Measurements from ENCODE around the gene IL21R.

The IL21R gene

GRCh38 chr16:27482397-27483087 is 80.6 kb downstream of the IL21R start:
- no peak for TF ChIP-seq CTCF (IDR thresholded peaks at IDR 0.05; ENCODE audit: low read depth, low read length, missing control alignments)
- no peak overlapping the region for H3K27ac ChIP-seq
- H3K27me3 ChIP-seq (replicated peaks) = no peaks in the 10 kb centered on the region
- in situ Hi-C loops (cut with HindIII; ENCODE audit: low pct_ligation_motif_present, low sequenced_read_pairs) = no loop called here
- H3K4me3 ChIP-seq (ENCODE audit: low read depth, low read length) = no peak overlapping the region
- H3K36me3 ChIP-seq (replicated peaks) = peaks cover 87% of the 10 kb centered on the region
- DNase-seq = no peak

- Histone ChIP-seq H3K36me3 (replicated peaks) (peaks cover 87% of the 10 kb centered on the region), H3K27ac (no peak overlapping the region), H3K27me3 (replicated peaks) (no peaks in the 10 kb centered on the region), H3K4me3 (ENCODE audit: low read depth, low read length) (no peak overlapping the region)
- no peak for DNase-seq
- no peak for TF ChIP-seq CTCF (IDR thresholded peaks at IDR 0.05; ENCODE audit: low read depth, low read length, missing control alignments)
- in situ Hi-C loops (cut with HindIII; ENCODE audit: low pct_ligation_motif_present, low sequenced_read_pairs) = no loop called here
Measured at GRCh38 chr16:27483088-27483437, 81.1 kb downstream of the IL21R start.

GRCh38 chr16:27483624-27484023 is 81.7 kb downstream of the IL21R start:
- no peak for DNase-seq
- Histone ChIP-seq H3K27ac (no peak overlapping the region), H3K27me3 (replicated peaks) (no peaks in the 10 kb centered on the region), H3K36me3 (replicated peaks) (peaks cover 87% of the 10 kb centered on the region), H3K4me3 (ENCODE audit: low read depth, low read length) (no peak overlapping the region)
- TF ChIP-seq CTCF (IDR thresholded peaks at IDR 0.05; ENCODE audit: low read depth, low read length, missing control alignments) = no peak
- in situ Hi-C loops (cut with HindIII; ENCODE audit: low pct_ligation_motif_present, low sequenced_read_pairs) = no loop called here

- H3K4me3 ChIP-seq (ENCODE audit: low read depth, low read length) = no peak overlapping the region
- in situ Hi-C loops (cut with HindIII; ENCODE audit: low pct_ligation_motif_present, low sequenced_read_pairs) = no loop called here
Measured at GRCh38 chr16:27485126-27485525, 83.2 kb downstream of the IL21R start.

GRCh38 chr16:27485811-27486210 is 83.8 kb downstream of the IL21R start:
- in situ Hi-C loops (cut with HindIII; ENCODE audit: low pct_ligation_motif_present, low sequenced_read_pairs) = no loop called here
- no peak overlapping the region for H3K27ac ChIP-seq
- TF ChIP-seq CTCF (IDR thresholded peaks at IDR 0.05; ENCODE audit: low read depth, low read length, missing control alignments) = no peak
- H3K4me3 ChIP-seq (ENCODE audit: low read depth, low read length) = no peak overlapping the region
- H3K27me3 ChIP-seq (replicated peaks) = no peaks in the 10 kb centered on the region
- DNase-seq = no peak
- peaks cover 95% of the 10 kb centered on the region for H3K36me3 ChIP-seq (replicated peaks)

More at GRCh38 chr16:27485126-27485525, 83.2 kb downstream of the IL21R start:
- TF ChIP-seq CTCF (IDR thresholded peaks at IDR 0.05; ENCODE audit: low read depth, low read length, missing control alignments) = no peak
- H3K36me3 ChIP-seq (replicated peaks) = peaks cover 95% of the 10 kb centered on the region
- no peak overlapping the region for H3K27ac ChIP-seq
- no peaks in the 10 kb centered on the region for H3K27me3 ChIP-seq (replicated peaks)
- DNase-seq = no peak

GRCh38 chr16:27486344-27486743 is 84.4 kb downstream of the IL21R start:
- peaks cover 93% of the 10 kb centered on the region for H3K36me3 ChIP-seq (replicated peaks)
- no peak overlapping the region for H3K4me3 ChIP-seq (ENCODE audit: low read depth, low read length)
- in situ Hi-C loops (cut with HindIII; ENCODE audit: low pct_ligation_motif_present, low sequenced_read_pairs) = no loop called here

More at GRCh38 chr16:27486344-27486743, 84.4 kb downstream of the IL21R start:
- DNase-seq = no peak
- Histone ChIP-seq H3K27me3 (replicated peaks) (no peaks in the 10 kb centered on the region), H3K27ac (no peak overlapping the region)
- TF ChIP-seq CTCF (IDR thresholded peaks at IDR 0.05; ENCODE audit: low read depth, low read length, missing control alignments) = no peak
